ENCODE measurements around the gene ULK2.

The ULK2 gene

GRCh38 chr17:19886116-19886515 is 18.4 kb upstream of the ULK2 start:
- Histone ChIP-seq H3K9ac (ENCODE audit: low read length) (no peak overlapping the region), H2AFZ (ENCODE audit: low read depth, low read length, severe bottlenecking) (no peak overlapping the region), H3F3A (ENCODE audit: insufficient read depth) (no peaks in the 10 kb centered on the region), H3K79me2 (ENCODE audit: insufficient read depth, low read length) (no peaks in the 10 kb centered on the region), H3K4me3 (ENCODE audit: insufficient read depth, low read length, poor library complexity, severe bottlenecking) (no peak overlapping the region), H3K36me3 (ENCODE audit: low read length) (no peaks in the 10 kb centered on the region), H3K27me3 (ENCODE audit: low read length) (no peaks in the 10 kb centered on the region), H3K9me3 (ENCODE audit: insufficient read depth, low read length) (no peaks in the 10 kb centered on the region), H3K9me2 (replicated peaks; ENCODE audit: insufficient read depth, low read length) (no peaks in the 10 kb centered on the region), H3K27ac (ENCODE audit: low read depth, low read length) (no peak overlapping the region), H4K20me1 (ENCODE audit: low read depth, low read length) (no peaks in the 10 kb centered on the region), H3K4me2 (ENCODE audit: low read depth, low read length, poor library complexity, severe bottlenecking) (no peak overlapping the region)
- TF ChIP-seq CTCF (IDR thresholded peaks at IDR 0.05; ENCODE audit: insufficient read depth, low read length, poor library complexity, severe bottlenecking) (no peak), EZH2phosphoT487 (conservative IDR thresholded peaks at IDR 0.05; ENCODE audit: low read length) (no peak)

- no peaks in the 10 kb centered on the region for H3K9me2 ChIP-seq (replicated peaks; ENCODE audit: insufficient read depth, low read length)
- no peak overlapping the region for H3K4me3 ChIP-seq (ENCODE audit: insufficient read depth, low read length, poor library complexity, severe bottlenecking)
- H3K79me2 ChIP-seq (ENCODE audit: insufficient read depth, low read length) = no peaks in the 10 kb centered on the region
- no peak overlapping the region for H3K27ac ChIP-seq (ENCODE audit: low read depth, low read length)
- no peaks in the 10 kb centered on the region for H3F3A ChIP-seq (ENCODE audit: insufficient read depth)
- no peaks in the 10 kb centered on the region for H3K9me3 ChIP-seq (ENCODE audit: insufficient read depth, low read length)
- no peak overlapping the region for H2AFZ ChIP-seq (ENCODE audit: low read depth, low read length, severe bottlenecking)
- no peak overlapping the region for H3K9ac ChIP-seq (ENCODE audit: low read length)
- H3K4me2 ChIP-seq (ENCODE audit: low read depth, low read length, poor library complexity, severe bottlenecking) = no peak overlapping the region
- TF ChIP-seq EZH2phosphoT487 (conservative IDR thresholded peaks at IDR 0.05; ENCODE audit: low read length) = no peak
- no peak for TF ChIP-seq CTCF (IDR thresholded peaks at IDR 0.05; ENCODE audit: insufficient read depth, low read length, poor library complexity, severe bottlenecking)
- H4K20me1 ChIP-seq (ENCODE audit: low read depth, low read length) = no peaks in the 10 kb centered on the region
- H3K36me3 ChIP-seq (ENCODE audit: low read length) = no peaks in the 10 kb centered on the region
- H3K27me3 ChIP-seq (ENCODE audit: low read length) = no peaks in the 10 kb centered on the region
These were observed 15.9 kb upstream of the ULK2 start for GRCh38 chr17:19883537-19884215.

- Histone ChIP-seq H3K79me2 (ENCODE audit: insufficient read depth, low read length) (no peaks in the 10 kb centered on the region), H3K9me2 (replicated peaks; ENCODE audit: insufficient read depth, low read length) (no peaks in the 10 kb centered on the region), H3K9me3 (ENCODE audit: insufficient read depth, low read length) (no peaks in the 10 kb centered on the region), H3K36me3 (ENCODE audit: low read length) (no peaks in the 10 kb centered on the region), H3K4me3 (ENCODE audit: insufficient read depth, low read length, poor library complexity, severe bottlenecking) (no peak overlapping the region), H3K27ac (ENCODE audit: low read depth, low read length) (no peak overlapping the region), H2AFZ (ENCODE audit: low read depth, low read length, severe bottlenecking) (no peak overlapping the region), H3K27me3 (ENCODE audit: low read length) (no peaks in the 10 kb centered on the region), H3F3A (ENCODE audit: insufficient read depth) (no peaks in the 10 kb centered on the region), H4K20me1 (ENCODE audit: low read depth, low read length) (no peaks in the 10 kb centered on the region), H3K4me2 (ENCODE audit: low read depth, low read length, poor library complexity, severe bottlenecking) (no peak overlapping the region), H3K9ac (ENCODE audit: low read length) (no peak overlapping the region)
- no peak for TF ChIP-seq CTCF (IDR thresholded peaks at IDR 0.05; ENCODE audit: insufficient read depth, low read length, poor library complexity, severe bottlenecking)
- no peak for TF ChIP-seq EZH2phosphoT487 (conservative IDR thresholded peaks at IDR 0.05; ENCODE audit: low read length)
These were observed 12.7 kb upstream of the ULK2 start for GRCh38 chr17:19880393-19880792.

Data from SU-DHL-6 (cell line).